ENCODE measurements around the gene UBE4A.

UBE4A gene

DNA sequence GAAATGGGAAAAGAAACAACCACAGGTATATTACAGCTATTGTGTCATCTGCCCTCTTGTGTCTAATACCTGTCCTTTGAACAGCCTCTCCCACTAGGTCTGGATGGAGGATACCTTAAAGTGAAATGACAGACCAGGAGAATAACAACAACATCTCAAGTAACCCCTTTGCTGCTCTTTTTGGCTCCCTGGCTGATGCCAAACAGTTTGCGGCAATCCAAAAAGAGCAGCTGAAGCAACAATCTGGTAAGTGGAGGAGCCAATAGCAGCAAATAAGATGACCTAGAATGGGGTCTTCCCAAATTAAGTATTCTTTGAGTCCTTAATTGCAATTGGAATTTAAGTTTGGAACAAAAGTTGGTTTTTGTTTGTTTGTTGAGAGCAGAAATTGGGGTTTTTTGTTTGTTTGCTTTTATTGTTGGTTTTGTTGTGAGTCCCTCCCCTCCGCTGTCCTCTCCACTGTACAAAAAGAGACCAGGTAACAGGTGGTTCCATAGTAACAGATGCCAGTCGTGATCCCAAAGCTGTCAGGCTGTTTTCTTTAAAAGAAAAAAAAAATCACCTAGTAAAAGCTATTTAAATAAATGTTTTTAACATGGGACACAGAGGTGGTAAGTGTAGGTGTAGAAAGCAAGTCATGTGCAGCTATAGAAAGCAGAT, 5.7 kb downstream of the UBE4A start:
- no peaks in the 10 kb centered on the region for H3F3A ChIP-seq (ENCODE audit: insufficient read depth)
- no peak overlapping the region for H3K9ac ChIP-seq (ENCODE audit: low read length)
- H3K9me3 ChIP-seq (ENCODE audit: insufficient read depth, low read length) = no peaks in the 10 kb centered on the region
- H3K79me2 ChIP-seq (ENCODE audit: insufficient read depth, low read length) = peaks cover 49% of the 10 kb centered on the region
- H3K27ac ChIP-seq (ENCODE audit: low read depth, low read length) = no peak overlapping the region
- H4K20me1 ChIP-seq (ENCODE audit: low read depth, low read length) = peaks cover 3% of the 10 kb centered on the region; the same call in 1 of the 2 replicates
- no peak overlapping the region for H3K4me3 ChIP-seq (ENCODE audit: insufficient read depth, low read length, poor library complexity, severe bottlenecking)
- peaks cover 33% of the 10 kb centered on the region for H3K36me3 ChIP-seq (ENCODE audit: low read length)
- no peaks in the 10 kb centered on the region for H3K9me2 ChIP-seq (replicated peaks; ENCODE audit: insufficient read depth, low read length)
- no peaks in the 10 kb centered on the region for H3K27me3 ChIP-seq (ENCODE audit: low read length)
- H3K4me2 ChIP-seq (ENCODE audit: low read depth, low read length, poor library complexity, severe bottlenecking) = no peak overlapping the region
- H2AFZ ChIP-seq (ENCODE audit: low read depth, low read length, severe bottlenecking) = no peak overlapping the region
- no peak for TF ChIP-seq EZH2phosphoT487 (conservative IDR thresholded peaks at IDR 0.05; ENCODE audit: low read length)
- TF ChIP-seq, protein P1, sequence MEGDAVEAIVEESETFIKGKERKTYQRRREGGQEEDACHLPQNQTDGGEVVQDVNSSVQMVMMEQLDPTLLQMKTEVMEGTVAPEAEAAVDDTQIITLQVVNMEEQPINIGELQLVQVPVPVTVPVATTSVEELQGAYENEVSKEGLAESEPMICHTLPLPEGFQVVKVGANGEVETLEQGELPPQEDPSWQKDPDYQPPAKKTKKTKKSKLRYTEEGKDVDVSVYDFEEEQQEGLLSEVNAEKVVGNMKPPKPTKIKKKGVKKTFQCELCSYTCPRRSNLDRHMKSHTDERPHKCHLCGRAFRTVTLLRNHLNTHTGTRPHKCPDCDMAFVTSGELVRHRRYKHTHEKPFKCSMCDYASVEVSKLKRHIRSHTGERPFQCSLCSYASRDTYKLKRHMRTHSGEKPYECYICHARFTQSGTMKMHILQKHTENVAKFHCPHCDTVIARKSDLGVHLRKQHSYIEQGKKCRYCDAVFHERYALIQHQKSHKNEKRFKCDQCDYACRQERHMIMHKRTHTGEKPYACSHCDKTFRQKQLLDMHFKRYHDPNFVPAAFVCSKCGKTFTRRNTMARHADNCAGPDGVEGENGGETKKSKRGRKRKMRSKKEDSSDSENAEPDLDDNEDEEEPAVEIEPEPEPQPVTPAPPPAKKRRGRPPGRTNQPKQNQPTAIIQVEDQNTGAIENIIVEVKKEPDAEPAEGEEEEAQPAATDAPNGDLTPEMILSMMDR (IDR thresholded peaks at IDR 0.05; ENCODE audit: insufficient read depth, low read length, poor library complexity, severe bottlenecking) = no peak

- TF ChIP-seq, protein P1 (IDR thresholded peaks at IDR 0.05; ENCODE audit: insufficient read depth, low read length, poor library complexity, severe bottlenecking) = no peak
- no peak for TF ChIP-seq EZH2phosphoT487 (conservative IDR thresholded peaks at IDR 0.05; ENCODE audit: low read length)
- H3F3A ChIP-seq (ENCODE audit: insufficient read depth) = no peaks in the 10 kb centered on the region
- H2AFZ ChIP-seq (ENCODE audit: low read depth, low read length, severe bottlenecking) = no peak overlapping the region
- H3K36me3 ChIP-seq (ENCODE audit: low read length) = peaks cover 36% of the 10 kb centered on the region
- H4K20me1 ChIP-seq (ENCODE audit: low read depth, low read length) = no peaks in the 10 kb centered on the region
- no peak overlapping the region for H3K27ac ChIP-seq (ENCODE audit: low read depth, low read length)
- H3K4me2 ChIP-seq (ENCODE audit: low read depth, low read length, poor library complexity, severe bottlenecking) = no peak overlapping the region
- H3K4me3 ChIP-seq (ENCODE audit: insufficient read depth, low read length, poor library complexity, severe bottlenecking) = no peak overlapping the region
- no peaks in the 10 kb centered on the region for H3K9me2 ChIP-seq (replicated peaks; ENCODE audit: insufficient read depth, low read length)
- H3K27me3 ChIP-seq (ENCODE audit: low read length) = no peaks in the 10 kb centered on the region
- no peak overlapping the region for H3K9ac ChIP-seq (ENCODE audit: low read length)
- peaks cover 37% of the 10 kb centered on the region for H3K79me2 ChIP-seq (ENCODE audit: insufficient read depth, low read length)
- H3K9me3 ChIP-seq (ENCODE audit: insufficient read depth, low read length) = no peaks in the 10 kb centered on the region
Measured at GRCh38 chr11:118366287-118366686, 6.9 kb downstream of the UBE4A start.

GRCh38 chr11:118370774-118371173, 11.4 kb downstream of the UBE4A start:
- Histone ChIP-seq H3K36me3 (ENCODE audit: low read length) (peaks cover 42% of the 10 kb centered on the region), H3K4me2 (ENCODE audit: low read depth, low read length, poor library complexity, severe bottlenecking) (no peak overlapping the region), H3K27me3 (ENCODE audit: low read length) (no peaks in the 10 kb centered on the region)

More at GRCh38 chr11:118370774-118371173, 11.4 kb downstream of the UBE4A start:
- Histone ChIP-seq H3F3A (ENCODE audit: insufficient read depth) (no peaks in the 10 kb centered on the region), H4K20me1 (ENCODE audit: low read depth, low read length) (no peaks in the 10 kb centered on the region), H3K79me2 (ENCODE audit: insufficient read depth, low read length) (no peaks in the 10 kb centered on the region), H3K27ac (ENCODE audit: low read depth, low read length) (no peak overlapping the region), H2AFZ (ENCODE audit: low read depth, low read length, severe bottlenecking) (no peak overlapping the region), H3K4me3 (ENCODE audit: insufficient read depth, low read length, poor library complexity, severe bottlenecking) (no peak overlapping the region), H3K9me2 (replicated peaks; ENCODE audit: insufficient read depth, low read length) (no peaks in the 10 kb centered on the region), H3K9me3 (ENCODE audit: insufficient read depth, low read length) (no peaks in the 10 kb centered on the region), H3K9ac (ENCODE audit: low read length) (no peak overlapping the region)
- TF ChIP-seq EZH2phosphoT487 (conservative IDR thresholded peaks at IDR 0.05; ENCODE audit: low read length) = no peak
- TF ChIP-seq, protein P1 (IDR thresholded peaks at IDR 0.05; ENCODE audit: insufficient read depth, low read length, poor library complexity, severe bottlenecking) = no peak

Data from SU-DHL-6 (cell line).